Measurements from ENCODE around the gene ZNF879.

DNA sequence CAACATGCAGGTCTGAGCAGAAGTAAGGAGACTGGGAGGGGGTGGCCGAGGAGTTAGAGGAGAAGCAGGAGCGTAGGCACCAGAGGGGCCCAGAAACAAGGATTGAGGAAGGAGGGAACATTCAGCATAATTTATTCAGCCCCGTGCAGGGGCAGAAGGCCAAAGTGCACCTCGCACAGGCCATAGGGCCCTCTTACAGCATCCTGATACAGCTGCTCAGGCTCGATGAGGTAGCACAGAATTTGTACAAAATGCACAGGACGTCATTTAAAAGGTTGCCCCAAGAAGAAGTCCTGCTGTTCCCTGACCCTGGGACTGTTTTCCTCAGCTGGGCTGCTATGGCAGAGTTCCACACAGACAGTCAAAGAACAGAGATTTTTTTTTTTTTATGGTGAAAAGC lies 26.4 kb upstream of the ZNF879 start:
- TF ChIP-seq, protein P1, sequence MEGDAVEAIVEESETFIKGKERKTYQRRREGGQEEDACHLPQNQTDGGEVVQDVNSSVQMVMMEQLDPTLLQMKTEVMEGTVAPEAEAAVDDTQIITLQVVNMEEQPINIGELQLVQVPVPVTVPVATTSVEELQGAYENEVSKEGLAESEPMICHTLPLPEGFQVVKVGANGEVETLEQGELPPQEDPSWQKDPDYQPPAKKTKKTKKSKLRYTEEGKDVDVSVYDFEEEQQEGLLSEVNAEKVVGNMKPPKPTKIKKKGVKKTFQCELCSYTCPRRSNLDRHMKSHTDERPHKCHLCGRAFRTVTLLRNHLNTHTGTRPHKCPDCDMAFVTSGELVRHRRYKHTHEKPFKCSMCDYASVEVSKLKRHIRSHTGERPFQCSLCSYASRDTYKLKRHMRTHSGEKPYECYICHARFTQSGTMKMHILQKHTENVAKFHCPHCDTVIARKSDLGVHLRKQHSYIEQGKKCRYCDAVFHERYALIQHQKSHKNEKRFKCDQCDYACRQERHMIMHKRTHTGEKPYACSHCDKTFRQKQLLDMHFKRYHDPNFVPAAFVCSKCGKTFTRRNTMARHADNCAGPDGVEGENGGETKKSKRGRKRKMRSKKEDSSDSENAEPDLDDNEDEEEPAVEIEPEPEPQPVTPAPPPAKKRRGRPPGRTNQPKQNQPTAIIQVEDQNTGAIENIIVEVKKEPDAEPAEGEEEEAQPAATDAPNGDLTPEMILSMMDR (IDR thresholded peaks at IDR 0.05 in 2 of 3, conservative IDR thresholded peaks at IDR 0.05 in 1 of 3; ENCODE audit: borderline replicate concordance in 1 of 3, insufficient read depth in 1 of 3, low read depth in 2 of 3, low read length in 2 of 3): no peak
- no peak for TF ChIP-seq RAD21 (IDR thresholded peaks at IDR 0.05; ENCODE audit: low read depth)
- no peak for TF ChIP-seq POLR2AphosphoS5 (IDR thresholded peaks at IDR 0.05; ENCODE audit: low read depth, low read length)
- TF ChIP-seq EZH2 (IDR thresholded peaks at IDR 0.05): no peak
